ENCODE results near the gene NUMA1.

NUMA1 gene

DNA sequence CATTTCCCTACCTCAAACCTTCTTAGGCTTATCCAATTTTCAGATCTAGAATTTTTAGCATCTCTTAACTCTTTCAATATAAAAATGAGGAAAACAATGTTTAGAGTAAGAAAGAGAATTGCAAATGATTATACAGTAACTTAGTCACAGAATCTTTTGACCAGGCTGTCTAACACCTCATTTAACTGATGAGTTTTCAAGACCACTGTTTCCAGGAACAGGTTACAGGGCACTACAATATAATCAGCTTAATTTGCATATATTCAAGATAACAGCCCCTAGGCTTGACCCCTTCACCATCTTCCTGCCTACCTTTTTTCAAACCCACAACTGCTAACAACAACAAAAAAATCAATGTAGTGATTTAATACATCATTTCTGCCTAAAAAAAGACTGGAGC lies 12.7 kb downstream of the NUMA1 start:
- DNase-seq (ENCODE audit: low read depth): no peak

DNA sequence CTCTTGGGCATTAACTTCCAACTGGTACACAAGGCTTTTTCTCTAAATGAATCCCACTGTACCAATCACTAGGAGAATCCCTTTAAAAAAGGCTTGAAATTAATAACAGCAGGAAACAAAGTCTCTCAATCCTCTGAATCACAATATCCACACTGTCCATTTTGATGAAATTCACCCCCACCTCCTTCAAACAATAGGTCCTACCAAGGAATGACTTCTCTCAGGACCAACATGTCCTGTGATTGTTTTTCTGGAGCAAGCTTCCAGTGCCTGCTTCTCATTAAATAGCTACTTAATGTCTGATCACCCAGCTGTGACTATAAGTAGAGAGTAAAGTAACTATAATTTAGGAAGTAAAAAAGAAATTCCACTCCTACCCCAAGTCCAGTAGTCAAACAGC lies 13.1 kb downstream of the NUMA1 start:
- DNase-seq (ENCODE audit: low read depth): no peak

GRCh38 chr11:72066855-72067254 lies 13.5 kb downstream of the NUMA1 start:
- DNase-seq (ENCODE audit: low read depth): no peak

GRCh38 chr11:72061739-72062396 lies 18.5 kb downstream of the NUMA1 start:
- DNase-seq (ENCODE audit: low read depth): no peak

- no peak for DNase-seq (ENCODE audit: low read depth)
Measured at GRCh38 chr11:72058416-72059034, 21.8 kb downstream of the NUMA1 start.

- DNase-seq (ENCODE audit: low read depth): no peak
Measured at GRCh38 chr11:72048766-72049460, 31.4 kb downstream of the NUMA1 start.

GRCh38 chr11:72045849-72046248 lies 34.5 kb downstream of the NUMA1 start:
- DNase-seq (ENCODE audit: low read depth): no peak

- no peak for DNase-seq (ENCODE audit: low read depth)
Measured at GRCh38 chr11:72042064-72042745, 38.1 kb downstream of the NUMA1 start.

DNA sequence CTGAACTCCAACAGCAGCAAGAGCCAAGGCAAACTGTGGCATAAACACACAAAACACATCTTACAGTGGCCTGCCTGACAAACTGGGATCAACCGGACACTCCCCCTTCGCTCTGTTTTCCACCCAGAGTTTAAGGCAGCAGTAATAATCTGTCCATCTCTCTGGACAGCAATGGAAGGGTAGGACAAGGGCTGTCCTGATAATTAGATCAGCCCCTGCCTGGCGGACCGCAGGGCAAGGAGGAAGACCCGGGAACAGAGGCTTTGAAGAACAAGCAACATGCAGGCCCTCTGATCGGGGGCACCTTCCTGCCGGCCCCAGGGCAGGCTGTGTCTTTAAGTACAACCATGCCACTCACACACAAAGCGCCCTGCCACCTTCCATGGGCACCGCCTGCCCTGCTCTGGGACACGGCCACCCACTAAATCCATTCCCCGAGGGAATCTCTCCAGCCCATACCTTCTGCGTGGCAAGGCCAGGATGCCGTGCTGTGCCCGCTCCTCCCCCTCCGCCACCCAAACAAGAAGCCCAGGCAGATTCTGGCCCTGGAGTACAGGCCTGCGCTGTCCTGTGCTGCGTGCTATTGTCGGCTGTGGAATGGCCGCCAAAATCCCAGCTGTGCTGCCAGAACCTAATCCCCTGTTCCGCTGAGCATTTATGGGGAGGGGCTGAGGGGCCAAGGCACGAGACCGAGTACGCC lies 38.8 kb downstream of the NUMA1 start:
- DNase-seq (ENCODE audit: low read depth): peak; percentile 17

GRCh38 chr11:72040491-72041363 lies 39.6 kb downstream of the NUMA1 start:
- peak; percentile 71 for DNase-seq (ENCODE audit: low read depth)

GRCh38 chr11:72039856-72040401 lies 40.4 kb downstream of the NUMA1 start:
- no peak for DNase-seq (ENCODE audit: low read depth)

- DNase-seq (ENCODE audit: low read depth): no peak
Measured at GRCh38 chr11:72039031-72039855, 41.1 kb downstream of the NUMA1 start.

DNA sequence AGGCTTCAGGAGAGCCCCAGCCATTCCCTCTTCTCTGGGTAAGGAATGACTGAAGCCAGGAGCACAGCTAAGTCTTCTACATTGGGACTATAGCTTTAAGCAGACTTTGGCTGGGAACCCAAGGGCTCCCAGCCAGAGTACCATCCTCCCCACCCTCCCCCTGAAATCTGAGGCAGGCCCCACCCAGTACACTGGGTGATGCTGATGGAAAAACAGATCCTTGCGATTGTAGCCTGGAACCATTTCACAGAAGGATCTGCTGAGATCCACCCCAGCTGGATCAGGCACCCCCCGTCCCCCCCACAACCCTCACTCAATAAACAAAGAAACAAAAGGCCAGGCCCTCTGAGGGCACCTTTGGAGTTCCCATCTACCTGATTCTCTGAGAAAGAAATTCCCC lies 41.9 kb downstream of the NUMA1 start:
- DNase-seq (ENCODE audit: low read depth): no peak

DNA sequence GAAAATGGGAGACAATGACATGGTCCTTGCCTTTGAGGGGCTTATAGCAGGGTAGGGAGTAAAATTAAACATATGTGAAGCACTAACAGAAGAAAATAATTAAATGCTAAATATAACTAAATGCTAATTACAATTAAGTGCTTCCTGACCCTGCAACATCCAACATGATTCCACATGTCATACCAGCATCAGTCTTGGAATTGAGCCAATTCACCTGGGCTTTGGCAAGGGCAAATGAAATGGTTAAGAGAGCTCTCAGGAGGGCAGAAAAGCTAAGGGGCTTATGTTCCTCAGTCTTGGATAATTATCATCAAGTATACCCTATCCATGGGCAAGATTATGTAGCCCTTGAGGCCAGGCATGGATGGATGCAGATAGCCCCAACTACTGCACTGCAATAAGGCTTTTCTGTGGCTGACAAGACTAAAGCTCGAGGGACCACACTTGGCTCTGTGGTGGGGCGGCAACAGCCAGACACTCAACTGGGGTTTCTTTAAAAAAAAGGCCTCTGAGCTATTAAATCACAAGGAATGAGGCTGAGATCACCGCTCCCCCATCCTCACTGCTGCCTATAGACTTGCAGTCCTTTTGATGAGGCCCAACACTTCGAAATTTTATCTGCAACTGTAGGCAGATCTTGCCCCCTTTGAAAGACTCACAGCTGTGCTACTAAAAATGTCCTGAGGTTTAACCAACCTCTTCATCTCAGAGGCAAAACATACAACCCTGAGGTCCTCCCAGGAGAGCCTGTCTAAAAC lies 42.6 kb downstream of the NUMA1 start:
- no peak for DNase-seq (ENCODE audit: low read depth)

- DNase-seq (ENCODE audit: low read depth): no peak
Measured at GRCh38 chr11:72036687-72037086, 43.7 kb downstream of the NUMA1 start.

- DNase-seq (ENCODE audit: low read depth): no peak
Measured at GRCh38 chr11:72030472-72031045, 49.8 kb downstream of the NUMA1 start.

- no peak for DNase-seq (ENCODE audit: low read depth)
Measured at GRCh38 chr11:72026090-72026489, 54.3 kb downstream of the NUMA1 start.

DNA sequence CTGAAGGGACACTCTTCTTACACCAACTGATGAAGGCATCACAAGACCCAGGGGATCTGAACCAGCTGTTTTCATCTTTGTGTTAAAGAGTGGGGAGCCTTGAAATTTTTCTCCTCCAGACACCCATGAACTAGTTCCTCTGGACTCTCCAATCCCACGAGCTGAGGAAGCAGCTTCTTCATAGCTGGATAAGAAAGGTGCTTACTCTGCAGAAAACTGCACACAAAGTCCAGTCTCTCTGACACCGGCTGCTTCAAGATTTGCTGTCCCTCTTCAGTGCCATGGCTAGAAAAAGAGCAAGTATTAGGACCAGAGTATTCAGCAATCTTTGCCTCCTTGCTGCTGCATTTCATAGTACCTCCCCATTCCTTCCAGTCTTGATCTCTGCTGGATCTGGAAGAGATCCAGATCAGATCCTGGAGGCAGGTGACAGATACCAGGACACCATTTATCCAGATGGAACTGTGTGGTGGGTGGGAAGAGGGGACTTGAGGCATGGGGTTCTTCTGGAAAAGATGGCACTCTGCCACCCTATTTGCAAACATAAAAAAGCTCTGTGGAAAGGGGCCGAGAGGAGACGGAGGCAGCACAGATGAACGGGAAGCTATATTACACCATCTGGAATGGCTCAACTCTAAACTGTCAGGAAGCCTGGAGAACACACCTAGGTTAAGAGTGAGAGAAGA lies 56.1 kb downstream of the NUMA1 start:
- no peak for DNase-seq (ENCODE audit: low read depth)

Measured in T-helper 22 cell (primary cell).